HG03045 (cell line): ENCODE data around the gene LRP8.
"Not testable (repeated sequence)": the region's sequence is repeated elsewhere in the genome, so short reads cannot be mapped to it uniquely, and the experiment has no call there.

Source experiments
- ATAC-seq: cut with Tn5 transposase; IDR thresholded peaks from one replicate; pipeline ENCODE4 v1.9.1; 2021; ENCODE audit warnings: mild to moderate bottlenecking, moderate library complexity; ENCODE audit not compliant: unreplicated experiment

Gene LRP8

GRCh38 chr1:53285969-53286760 is 41.7 kb downstream of the LRP8 start:
- ATAC-seq = no peak

GRCh38 chr1:53285546-53285945 is 42.3 kb downstream of the LRP8 start:
- no peak for ATAC-seq

DNA sequence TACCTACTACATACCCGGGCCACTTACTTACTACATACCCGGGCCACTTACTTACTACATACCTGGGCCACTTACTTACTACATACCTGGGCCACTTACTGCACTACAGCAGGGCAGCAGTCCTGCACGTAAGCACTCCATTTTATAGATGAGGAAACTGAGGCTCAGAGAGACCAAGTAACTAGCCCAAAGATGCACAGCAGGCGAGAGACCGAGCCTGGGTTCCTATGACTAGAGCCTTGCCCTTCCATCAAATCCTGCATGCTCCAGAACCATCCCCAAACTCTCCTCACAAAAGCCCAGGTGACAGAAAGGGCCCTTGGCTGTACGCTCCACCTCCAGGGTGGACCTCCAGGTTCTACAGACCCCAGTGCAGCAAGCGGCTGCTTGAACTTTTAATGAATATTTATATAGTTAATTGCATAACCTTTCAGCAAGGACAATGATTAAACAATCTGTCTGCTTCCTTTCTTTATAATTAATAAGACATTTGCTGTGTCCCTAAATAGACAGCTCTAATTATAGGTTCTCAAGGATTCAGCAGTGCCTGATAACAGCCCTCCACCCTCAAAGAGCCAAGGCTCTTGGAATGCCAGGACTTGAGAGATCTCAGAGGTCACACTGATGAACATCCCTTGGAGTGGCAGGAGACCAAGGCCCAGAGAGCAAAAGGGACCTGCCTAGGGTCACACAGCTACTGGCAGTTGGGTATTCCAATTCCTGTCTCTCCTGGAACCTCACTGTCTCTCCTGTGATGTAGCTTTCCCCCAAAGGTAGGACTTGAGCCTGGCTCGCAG is 43.4 kb downstream of the LRP8 start:
- no peak for ATAC-seq

DNA sequence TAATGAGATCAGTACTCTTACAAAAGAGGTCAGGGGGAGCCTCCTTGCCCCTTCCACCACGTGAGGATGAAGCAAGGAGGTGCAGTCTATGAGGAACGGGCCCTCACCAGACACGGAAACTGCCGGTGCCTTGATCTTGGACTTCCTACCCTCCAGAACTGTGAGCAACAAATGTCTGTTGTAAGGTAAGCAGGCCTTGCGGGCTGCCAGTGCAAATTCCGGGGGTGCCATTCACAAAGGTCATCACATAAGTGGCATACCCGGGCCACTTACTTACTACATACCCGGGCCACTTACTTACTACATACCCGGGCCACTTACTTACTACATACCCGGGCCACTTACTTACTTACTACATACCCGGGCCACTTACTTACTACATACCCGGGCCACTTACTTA is 44.7 kb downstream of the LRP8 start:
- ATAC-seq = not testable (repeated sequence)

GRCh38 chr1:53281133-53281532 is 46.7 kb downstream of the LRP8 start:
- ATAC-seq = no peak

DNA sequence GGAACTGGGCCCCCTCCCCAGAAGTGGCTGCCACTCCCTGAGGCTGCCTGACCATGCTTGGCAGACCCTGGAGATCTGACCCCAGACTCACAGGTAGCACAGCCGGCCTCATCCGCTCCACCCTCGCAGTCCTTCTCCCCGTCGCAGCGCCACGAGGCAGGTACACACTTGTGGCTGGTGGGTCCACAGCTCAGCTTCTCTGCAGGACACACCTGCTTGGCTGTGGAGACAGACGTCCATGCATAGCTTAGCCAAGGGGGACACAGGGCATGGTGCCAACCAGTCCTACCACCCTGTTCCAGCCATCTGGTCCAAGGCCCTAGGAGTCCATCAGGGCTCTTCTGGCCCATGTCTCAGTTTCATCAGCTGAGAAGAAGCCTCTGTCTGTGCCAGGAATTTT is 47.4 kb downstream of the LRP8 start:
- no peak for ATAC-seq

GRCh38 chr1:53279296-53280200 is 48.3 kb downstream of the LRP8 start:
- no peak for ATAC-seq

GRCh38 chr1:53278298-53278725 is 49.6 kb downstream of the LRP8 start:
- no peak for ATAC-seq

DNA sequence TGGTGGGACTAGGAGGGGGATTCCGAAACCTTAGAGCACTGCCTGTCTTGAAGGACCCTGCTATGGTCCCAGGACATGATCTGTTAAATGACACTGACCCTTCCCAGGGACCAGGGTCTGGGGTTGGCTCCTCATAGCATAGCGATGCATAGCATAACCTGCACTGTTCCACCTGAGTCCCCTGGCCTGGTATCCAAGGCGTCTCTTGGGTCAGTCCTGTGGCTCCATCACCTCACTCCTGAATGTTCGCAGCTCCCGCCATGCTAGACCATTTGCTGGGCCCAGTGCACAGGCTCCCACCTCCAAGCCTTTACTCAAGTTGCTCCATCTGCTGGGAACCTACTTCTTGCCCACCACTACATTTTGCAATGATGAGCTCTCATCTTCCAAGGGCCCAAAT is 50.5 kb downstream of the LRP8 start:
- no peak for ATAC-seq

GRCh38 chr1:53276902-53277281 is 51.0 kb downstream of the LRP8 start:
- ATAC-seq = no peak

DNA sequence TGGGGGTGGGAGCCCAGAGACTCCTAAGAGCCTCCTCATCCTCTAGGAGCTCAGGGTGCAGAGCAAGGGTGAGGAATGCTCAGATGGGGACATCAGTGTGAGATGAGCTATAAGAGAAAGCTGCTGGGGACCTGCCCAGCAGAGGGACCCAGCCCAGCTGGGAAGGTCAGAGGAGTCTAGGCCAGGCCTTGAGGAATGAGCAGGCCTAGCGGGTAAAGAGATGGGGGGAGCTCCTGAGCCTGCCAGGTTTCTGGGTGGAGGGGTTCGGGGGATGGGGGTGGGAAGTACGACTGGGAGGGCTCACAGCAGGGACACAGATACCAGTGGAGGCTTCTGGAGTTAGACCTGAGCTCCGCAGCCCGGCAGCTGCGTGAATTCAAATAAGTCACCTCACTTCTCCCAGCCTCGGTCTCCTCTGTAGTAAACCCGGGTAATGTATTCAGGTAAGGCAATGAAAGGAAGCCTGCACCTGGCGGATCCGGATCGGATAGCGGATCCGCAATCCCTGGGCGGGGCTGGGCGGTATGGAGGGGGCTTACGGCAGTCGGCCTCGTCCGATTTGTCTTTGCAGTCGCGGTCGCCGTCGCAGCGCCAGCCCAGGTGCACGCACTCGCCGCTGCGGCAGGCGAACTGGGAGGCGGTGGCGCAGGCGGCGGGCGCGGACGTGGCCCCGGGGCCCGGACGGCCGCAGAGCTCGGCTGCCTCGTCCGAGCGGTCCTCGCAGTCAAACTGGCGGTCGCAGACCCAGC is 51.5 kb downstream of the LRP8 start:
- ATAC-seq = no peak

GRCh38 chr1:53275566-53275965 is 52.3 kb downstream of the LRP8 start:
- no peak for ATAC-seq

DNA sequence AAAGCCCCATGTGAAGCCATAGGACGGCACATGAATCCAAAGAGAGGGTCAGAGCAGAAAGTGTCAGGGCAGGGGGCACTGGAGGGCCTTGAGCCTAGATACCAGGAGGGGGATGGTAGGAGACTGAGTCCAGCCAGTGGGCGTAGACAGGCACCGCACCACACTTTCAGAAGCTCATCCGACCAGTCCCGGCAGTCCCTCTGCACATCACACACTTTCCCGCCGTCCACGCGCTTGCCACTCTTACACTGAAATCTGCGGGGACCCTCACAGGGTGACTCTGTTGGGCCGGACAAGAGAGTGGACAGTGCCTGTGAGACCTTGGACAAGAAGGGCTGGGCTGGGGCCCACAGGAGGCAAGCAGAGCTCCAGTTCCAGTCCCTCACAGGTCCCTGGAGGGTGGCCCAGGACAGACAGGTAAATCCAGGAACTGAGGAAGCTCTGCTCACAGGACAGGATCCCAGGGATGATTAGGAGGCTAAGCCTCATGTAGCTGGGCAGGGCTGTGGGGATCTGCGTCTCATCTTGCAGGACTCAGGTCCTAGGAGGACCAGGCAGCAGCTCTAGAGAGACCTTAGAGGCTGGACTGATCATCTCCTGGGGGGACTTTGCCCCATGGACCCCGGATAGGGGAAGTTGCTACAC is 53.2 kb downstream of the LRP8 start:
- ATAC-seq = no peak

GRCh38 chr1:53274026-53274425 is 53.8 kb downstream of the LRP8 start:
- no peak for ATAC-seq

- no peak for ATAC-seq
Measured at GRCh38 chr1:53273526-53273925, 54.3 kb downstream of the LRP8 start.

GRCh38 chr1:53272349-53272748 is 55.5 kb downstream of the LRP8 start:
- no peak for ATAC-seq

GRCh38 chr1:53271446-53272090 is 56.3 kb downstream of the LRP8 start:
- no peak for ATAC-seq

DNA sequence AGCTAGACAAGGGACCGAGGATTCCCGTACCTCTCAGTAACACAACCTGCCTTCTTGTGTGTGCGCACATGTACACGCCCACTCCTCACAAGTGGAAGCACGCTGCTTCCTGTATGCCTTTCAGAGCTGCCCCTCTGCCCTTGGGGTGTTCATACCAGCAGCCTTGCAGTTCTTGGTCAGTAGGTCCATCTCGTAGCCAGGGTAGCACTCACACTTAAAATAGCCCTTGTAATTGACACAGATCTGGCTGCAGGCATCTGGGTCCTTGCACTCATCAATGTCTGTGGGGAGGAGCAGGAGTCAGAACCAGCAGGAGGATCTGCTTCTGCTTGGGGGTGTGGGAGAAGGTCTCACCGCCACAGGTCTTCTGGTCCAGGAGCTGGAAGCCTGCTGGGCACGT is 57.0 kb downstream of the LRP8 start:
- no peak for ATAC-seq

GRCh38 chr1:53270107-53270506 is 57.8 kb downstream of the LRP8 start:
- no peak for ATAC-seq

GRCh38 chr1:53267761-53268160 is 60.1 kb downstream of the LRP8 start:
- no peak for ATAC-seq
